H9 (cell line): ENCODE measurements around the gene PLS3. TPM values are rescaled to one million over a fixed set of nuclear protein-coding genes. Genes with fewer than 3 reads are reported as not detected.

ENCODE experiments used
- DNase-seq: peaks from one replicate; pipeline ENCODE4 v3.0.0-alpha.2; 2017
- H2AFZ ChIP-seq: one replicate; pipeline ENCODE4 v1.6.1; 2013; ENCODE audit warnings: mild to moderate bottlenecking, low read length, control low read depth, moderate library complexity
- H2AK5ac ChIP-seq: 2 replicates; pipeline ENCODE4 v1.6.1; 2013; ENCODE audit warnings: low read length, control low read depth, mixed read lengths; ENCODE audit not compliant: insufficient read length
- H2BK120ac ChIP-seq: one replicate; pipeline ENCODE4 v1.6.1; 2013; ENCODE audit warnings: low read depth, mild to moderate bottlenecking, low read length, control low read depth, inconsistent platforms; ENCODE audit not compliant: poor library complexity, severe bottlenecking
- H2BK12ac ChIP-seq: 2 replicates; pipeline ENCODE4 v1.6.1; 2013; ENCODE audit warnings: low read length, control low read depth, mixed read lengths, low read depth; ENCODE audit not compliant: insufficient read length
- H2BK15ac ChIP-seq: 2 replicates; pipeline ENCODE4 v1.6.1; 2013; ENCODE audit warnings: low read depth, low read length, control low read depth
- H2BK20ac ChIP-seq: one replicate; pipeline ENCODE4 v1.6.1; 2013; ENCODE audit warnings: low read depth, mild to moderate bottlenecking, low read length, control low read depth, inconsistent platforms; ENCODE audit not compliant: poor library complexity, severe bottlenecking
- H2BK5ac ChIP-seq: 2 replicates; pipeline ENCODE4 v1.6.1; 2013; ENCODE audit warnings: low read length, control low read depth, mixed read lengths; ENCODE audit not compliant: insufficient read length
- H3K14ac ChIP-seq: 2 replicates; pipeline ENCODE4 v1.6.1; 2013; ENCODE audit warnings: low read length, control low read depth; ENCODE audit not compliant: insufficient read depth
- H3K18ac ChIP-seq: 2 replicates; pipeline ENCODE4 v1.6.1; 2013; ENCODE audit warnings: low read depth, mild to moderate bottlenecking, mixed read lengths, low read length, control low read depth; ENCODE audit not compliant: insufficient read length
- H3K23ac ChIP-seq: 2 replicates; pipeline ENCODE4 v1.6.1; 2013; ENCODE audit warnings: low read length, control low read depth, mixed read lengths, low read depth; ENCODE audit not compliant: insufficient read length
- H3K23me2 ChIP-seq: 2 replicates; pipeline ENCODE4 v1.6.1; 2013; ENCODE audit warnings: low read depth, mild to moderate bottlenecking, mixed read lengths, low read length, control low read depth; ENCODE audit not compliant: insufficient read length, poor library complexity, severe bottlenecking
- H3K27ac ChIP-seq: 2 replicates; pipeline ENCODE4 v1.5.1; 2013; ENCODE audit warnings: low read length, control low read depth, mixed read lengths, low read depth; ENCODE audit not compliant: insufficient read length
- H3K27me3 ChIP-seq: 2 replicates; pipeline ENCODE4 v1.6.1; 2013; ENCODE audit warnings: low read length, control low read depth, inconsistent platforms; ENCODE audit not compliant: insufficient read depth
- H3K4ac ChIP-seq: 2 replicates; pipeline ENCODE4 v1.6.1; 2013; ENCODE audit warnings: low read depth, mild to moderate bottlenecking, control low read depth, inconsistent platforms, low read length, moderate library complexity
- H3K4me1 ChIP-seq: 2 replicates; pipeline ENCODE4 v1.6.1; 2013; ENCODE audit warnings: low read length, control low read depth, inconsistent platforms; ENCODE audit not compliant: insufficient read depth
- H3K4me2 ChIP-seq: 2 replicates; pipeline ENCODE4 v1.6.1; 2013; ENCODE audit warnings: low read length, control low read depth, mixed read lengths; ENCODE audit not compliant: insufficient read length, insufficient read depth
- H3K56ac ChIP-seq: 2 replicates; pipeline ENCODE4 v1.6.1; 2013; ENCODE audit warnings: low read depth, mild to moderate bottlenecking, mixed read lengths, low read length, control low read depth; ENCODE audit not compliant: insufficient read length
- H3K79me1 ChIP-seq: 2 replicates; pipeline ENCODE4 v1.6.1; 2013; ENCODE audit warnings: low read depth, mild to moderate bottlenecking, moderate library complexity, low read length, control low read depth, inconsistent platforms; ENCODE audit not compliant: insufficient read depth, poor library complexity, severe bottlenecking
- H3K79me2 ChIP-seq: 2 replicates; pipeline ENCODE4 v1.6.1; 2013; ENCODE audit warnings: low read length, control low read depth, inconsistent platforms; ENCODE audit not compliant: insufficient read depth
- H3K9ac ChIP-seq: 2 replicates; pipeline ENCODE4 v1.6.1; 2013; ENCODE audit warnings: low read length, control low read depth, mixed read lengths; ENCODE audit not compliant: insufficient read length; ENCODE audit errors: extremely low read depth
- H3K9me3 ChIP-seq: one replicate; pipeline ENCODE4 v1.6.1; 2013; ENCODE audit warnings: low read depth, low read length, inconsistent platforms; ENCODE audit not compliant: control insufficient read depth
- H3T11ph ChIP-seq: one replicate; pipeline ENCODE4 v1.6.1; 2013; ENCODE audit warnings: mild to moderate bottlenecking, low read length, control low read depth, inconsistent platforms
- H4K20me1 ChIP-seq: one replicate; pipeline ENCODE4 v1.6.1; 2013; ENCODE audit not compliant: control insufficient read depth, insufficient read length, insufficient read depth
- H4K5ac ChIP-seq: 2 replicates; pipeline ENCODE4 v1.6.1; 2013; ENCODE audit warnings: low read depth, mild to moderate bottlenecking, mixed read lengths, low read length, control low read depth; ENCODE audit not compliant: insufficient read length
- H4K8ac ChIP-seq: replicated peaks from 2 replicates; pipeline ENCODE4 v1.6.1; 2013; ENCODE audit warnings: low read length, control low read depth, mixed read lengths, low read depth; ENCODE audit not compliant: insufficient read length
- H4K91ac ChIP-seq: 2 replicates; pipeline ENCODE4 v1.6.1; 2013; ENCODE audit warnings: low read depth, mild to moderate bottlenecking, moderate library complexity, mixed read lengths, low read length, control low read depth; ENCODE audit not compliant: insufficient read length
- H3K27ac Mint-ChIP-seq, 3 experiments: 2 replicates in 2 of 3; 3 replicates in 1 of 3; pipeline ENCODE4 v1.8.0; 2020 to 2021; ENCODE audit warnings: mixed read lengths in 3 of 3, mild to moderate bottlenecking in 1 of 3, moderate library complexity in 1 of 3
- H3K27me3 Mint-ChIP-seq: 2 replicates; pipeline ENCODE4 v1.8.0; 2021; ENCODE audit warnings: low read depth, mild to moderate bottlenecking, moderate library complexity, mixed read lengths
- H3K36me3 Mint-ChIP-seq, 3 experiments: 2 replicates in 2 of 3; 3 replicates in 1 of 3; pipeline ENCODE4 v1.8.0; 2020 to 2021; ENCODE audit warnings: low read depth in 3 of 3, mixed read lengths in 3 of 3; ENCODE audit not compliant: insufficient read depth in 1 of 3
- H3K4me1 Mint-ChIP-seq, 2 experiments: 2 replicates each; pipeline ENCODE4 v1.8.0; 2020; ENCODE audit warnings: mixed read lengths in 2 of 2
- H3K4me3 Mint-ChIP-seq, 2 experiments: 2 replicates in 1 of 2; 3 replicates in 1 of 2; pipeline ENCODE4 v1.8.0; 2020 to 2021; ENCODE audit warnings: mild to moderate bottlenecking in 2 of 2, mixed read lengths in 2 of 2, moderate library complexity in 1 of 2
- H3K9me3 Mint-ChIP-seq, 2 experiments: 2 replicates in 1 of 2; 3 replicates in 1 of 2; pipeline ENCODE4 v1.8.0; 2020; ENCODE audit warnings: mild to moderate bottlenecking in 2 of 2, mixed read lengths in 2 of 2, moderate library complexity in 1 of 2
- CTCF ChIP-seq: fragments of 200-600 bp; sonication (generic); conservative IDR thresholded peaks from 3 replicates; pipeline ENCODE4 v1.8.0; 2021; ENCODE audit warnings: antibody characterized with exemption, mild to moderate bottlenecking
- WGBS: extraction: QIAGEN DNeasy Blood & Tissue Kit; methylation state at CpG from one replicate; pipeline ENCODE4 v1.1.7; 2013; ENCODE audit warnings: missing lambda C conversion rate, low lambda C conversion rate, mixed read lengths; ENCODE audit not compliant: insufficient read length; ENCODE audit errors: extremely low coverage; 5-methylcytosine and 5-hydroxymethylcytosine counted together
- total RNA-seq: library from RNA; stranded (reverse); gene quantifications from 2 replicates; pipeline ENCODE4 v1.2.1, GENCODE V29; 2021

The PLS3 gene
- total RNA-seq, 1 experiment from 2014 or later, result 315 TPM

GRCh38 chrX:115531818-115532403 lies 29.1 kb upstream of the PLS3 start:
- Histone ChIP-seq H4K8ac (no peak overlapping the region), H3K9me3 (no peaks in the 10 kb centered on the region), H2BK12ac (no peak overlapping the region), H2AFZ (no peak overlapping the region), H3K9ac (no peak overlapping the region), H3K27ac (no peak overlapping the region), H2BK20ac (no peak overlapping the region), H3K27me3 (no peaks in the 10 kb centered on the region), H4K20me1 (no peaks in the 10 kb centered on the region), H3K79me1 (no peaks in the 10 kb centered on the region), H3K23me2 (no peaks in the 10 kb centered on the region), H3K4ac (no peak overlapping the region), H3T11ph (no peak overlapping the region), H2BK5ac (no peak overlapping the region), H3K79me2 (no peaks in the 10 kb centered on the region), H4K5ac (no peak overlapping the region), H2BK15ac (no peak overlapping the region), H2AK5ac (no peak overlapping the region), H3K4me1 (no peaks in the 10 kb centered on the region), H4K91ac (no peak overlapping the region), H3K14ac (no peak overlapping the region), H3K56ac (no peak overlapping the region), H3K18ac (no peak overlapping the region), H3K4me2 (no peak overlapping the region), H2BK120ac (no peak overlapping the region), H3K23ac (no peak overlapping the region)
- Mint-ChIP-seq H3K9me3 (no peaks in the 10 kb centered on the region; a peak in 1 of 5 replicates), H3K36me3 (no peaks in the 10 kb centered on the region), H3K4me3 (no peak overlapping the region; a peak in 1 of 5 replicates), H3K4me1 (peaks cover 19 to 33% of the 10 kb centered on the region in 2 experiments), H3K27me3 (no peaks in the 10 kb centered on the region), H3K27ac (no peak overlapping the region)
- DNase-seq, result no peak
- WGBS, result no CpG with 5 or more reads among the region's 4 CpGs
- TF ChIP-seq CTCF, result no peak
